H1 (cell line): ENCODE data around the gene HMGCS2. TPM values are rescaled to one million over a fixed set of nuclear protein-coding genes. Genes with fewer than 3 reads are reported as not detected.

Experiments
- CTCF ChIA-PET: fragments of 300-600 bp; sonication (Branson Sonifier 250); formaldehyde crosslinking; loops from one replicate; lab custom pipeline; 2021; ENCODE audit not compliant: partially characterized antibody; lab: Charles Lee
- POLR2A ChIA-PET: fragments of 300-600 bp; sonication (Branson Sonifier 250); formaldehyde crosslinking; loops from one replicate; lab custom pipeline; 2021; ENCODE audit warnings: inconsistent platforms; ENCODE audit not compliant: partially characterized antibody; lab: Charles Lee
- DNase-seq, 2 experiments: peaks; one replicate each; pipeline versions ENCODE4 v3.0.0 to v3.0.0-alpha.2; 2010 to 2022; ENCODE audit warnings: low spot score in 2 of 2, low read depth in 1 of 2, mixed read lengths in 1 of 2
- FAIRE-seq: peaks from 2 replicates; lab custom pipeline; 2011; peaks lifted over from hg19 to GRCh38; lab: Jason Lieb, UNC
- H2AFZ ChIP-seq: 2 replicates; pipeline ENCODE4 v1.8.1; 2012; ENCODE audit warnings: low read length, inconsistent platforms
- H2AK5ac ChIP-seq: 2 replicates; pipeline ENCODE4 v1.6.1; 2013; ENCODE audit warnings: low read depth, low read length
- H2BK120ac ChIP-seq: replicated peaks from 2 replicates; pipeline ENCODE3; 2013; ENCODE audit warnings: low read depth, low read length, inconsistent platforms
- H2BK12ac ChIP-seq: 2 replicates; pipeline ENCODE4 v1.6.1; 2013; ENCODE audit warnings: low read depth, low read length
- H2BK15ac ChIP-seq: 2 replicates; pipeline ENCODE4 v1.6.1; 2013; ENCODE audit warnings: low read length
- H2BK20ac ChIP-seq: 2 replicates; pipeline ENCODE4 v1.6.1; 2013; ENCODE audit warnings: low read length
- H2BK5ac ChIP-seq: 2 replicates; pipeline ENCODE4 v1.6.1; 2013; ENCODE audit warnings: low read depth, low read length
- H3K14ac ChIP-seq: 2 replicates; pipeline ENCODE4 v1.6.1; 2013; ENCODE audit warnings: inconsistent platforms; ENCODE audit not compliant: insufficient read length
- H3K18ac ChIP-seq: 2 replicates; pipeline ENCODE4 v1.6.1; 2013; ENCODE audit warnings: low read length; ENCODE audit errors: extremely low read depth
- H3K23ac ChIP-seq: 2 replicates; pipeline ENCODE4 v1.6.1; 2013; ENCODE audit warnings: inconsistent platforms; ENCODE audit not compliant: insufficient read length
- H3K23me2 ChIP-seq: 2 replicates; pipeline ENCODE4 v1.6.1; 2013; ENCODE audit warnings: low read depth, low read length
- H3K27ac ChIP-seq: 2 replicates; pipeline ENCODE4 v1.6.1; 2011; ENCODE audit warnings: low read depth, low read length, inconsistent platforms
- H3K27me3 ChIP-seq, 4 experiments: replicated peaks in 1 of 4; 1 replicate in 1 of 4; 2 replicates in 3 of 4; pipeline versions ENCODE4 v1.6.1 to v1.8.1; 2011 to 2013; ENCODE audit warnings: low read length in 3 of 4, mild to moderate bottlenecking in 3 of 4, inconsistent platforms in 2 of 4, mixed read lengths in 2 of 4, moderate library complexity in 1 of 4; ENCODE audit not compliant: control insufficient read depth in 3 of 4, insufficient read depth in 3 of 4; ENCODE audit errors: extremely low read depth in 1 of 4
- H3K36me3 ChIP-seq, 4 experiments: 2 replicates each; pipeline versions ENCODE4 v1.6.1 to v1.8.1; 2011 to 2013; ENCODE audit warnings: mild to moderate bottlenecking in 4 of 4, low read length in 3 of 4, moderate library complexity in 2 of 4, control low read depth in 1 of 4, inconsistent platforms in 1 of 4; ENCODE audit not compliant: insufficient read depth in 4 of 4, control insufficient read depth in 2 of 4
- H3K4ac ChIP-seq: replicated peaks from 2 replicates; pipeline ENCODE3; 2013; ENCODE audit warnings: low read length, low read depth, mixed read lengths, inconsistent platforms; ENCODE audit not compliant: insufficient read length
- H3K4me1 ChIP-seq, 4 experiments: replicated peaks in 1 of 4; 1 replicate in 1 of 4; 2 replicates in 3 of 4; pipeline versions ENCODE4 v1.6.1 to v1.8.1; 2011 to 2013; ENCODE audit warnings: low read length in 3 of 4, inconsistent platforms in 2 of 4, mixed read lengths in 1 of 4; ENCODE audit not compliant: insufficient read depth in 4 of 4, control insufficient read depth in 3 of 4
- H3K4me2 ChIP-seq, 2 experiments: 2 replicates each; pipeline versions ENCODE4 v1.6.1 to v1.8.1; 2011 to 2013; ENCODE audit warnings: low read depth in 2 of 2, low read length in 2 of 2, control low read depth in 1 of 2, inconsistent platforms in 1 of 2, mild to moderate bottlenecking in 1 of 2; ENCODE audit not compliant: insufficient read depth in 1 of 2
- H3K4me3 ChIP-seq, 4 experiments: fragments of 200-600, 300-600 bp in 1 of 4; sonication (generic), shearing (Covaris generic), sonication (Bioruptor Twin) in 1 of 4; 2 replicates each; pipeline versions ENCODE4 v1.5.1 to v1.8.1; 2011 to 2016; ENCODE audit warnings: low read length in 4 of 4, low read depth in 3 of 4, control low read depth in 2 of 4, inconsistent platforms in 2 of 4, mild to moderate bottlenecking in 2 of 4, mixed read lengths in 1 of 4, moderate library complexity in 1 of 4; ENCODE audit not compliant: insufficient read depth in 2 of 4; ENCODE audit errors: extremely low read depth in 1 of 4
- H3K56ac ChIP-seq: replicated peaks from 2 replicates; pipeline ENCODE3; 2013; ENCODE audit warnings: low read depth, mild to moderate bottlenecking, mixed read lengths, low read length, inconsistent platforms; ENCODE audit not compliant: insufficient read length
- H3K79me1 ChIP-seq: 2 replicates; pipeline ENCODE4 v1.6.1; 2013; ENCODE audit warnings: low read depth, low read length, control low read depth
- H3K79me2 ChIP-seq, 2 experiments: 2 replicates each; pipeline versions ENCODE4 v1.6.1 to v1.8.1; 2012 to 2013; ENCODE audit warnings: low read length in 2 of 2, mild to moderate bottlenecking in 2 of 2, inconsistent platforms in 1 of 2; ENCODE audit not compliant: insufficient read depth in 2 of 2, control insufficient read depth in 1 of 2
- H3K9ac ChIP-seq, 4 experiments: replicated peaks in 1 of 4; 1 replicate in 1 of 4; 2 replicates in 3 of 4; pipeline versions ENCODE4 v1.6.1 to v1.8.1; 2011 to 2013; ENCODE audit warnings: low read depth in 3 of 4, low read length in 3 of 4, control low read depth in 2 of 4, mild to moderate bottlenecking in 2 of 4, moderate library complexity in 2 of 4, inconsistent platforms in 1 of 4; ENCODE audit errors: extremely low read depth in 1 of 4
- H3K9me3 ChIP-seq, 2 experiments: 2 replicates each; pipeline versions ENCODE4 v1.6.1 to v1.8.1; 2012 to 2013; ENCODE audit warnings: mild to moderate bottlenecking in 2 of 2, moderate library complexity in 2 of 2, control low read depth in 1 of 2, inconsistent platforms in 1 of 2, low read depth in 1 of 2, low read length in 1 of 2, mixed read lengths in 1 of 2; ENCODE audit not compliant: insufficient read depth in 2 of 2
- H4K20me1 ChIP-seq, 2 experiments: replicated peaks in 1 of 2; 2 replicates each; pipeline versions ENCODE3 to v1.8.1; 2011 to 2013; ENCODE audit warnings: inconsistent platforms in 2 of 2, low read length in 2 of 2, mild to moderate bottlenecking in 1 of 2; ENCODE audit not compliant: insufficient read depth in 2 of 2, control insufficient read depth in 1 of 2
- H4K5ac ChIP-seq: 2 replicates; pipeline ENCODE4 v1.6.1; 2013; ENCODE audit warnings: low read length, low read depth, mixed read lengths, inconsistent platforms; ENCODE audit not compliant: insufficient read length
- H4K8ac ChIP-seq: 2 replicates; pipeline ENCODE4 v1.8.0; 2013; ENCODE audit warnings: mild to moderate bottlenecking, moderate library complexity, low read length, inconsistent platforms; ENCODE audit not compliant: insufficient read depth; ENCODE audit errors: extremely low read depth
- H4K91ac ChIP-seq: replicated peaks from 2 replicates; pipeline ENCODE3; 2013; ENCODE audit warnings: low read length, mixed read lengths, inconsistent platforms; ENCODE audit not compliant: insufficient read length
- ATF3 ChIP-seq: IDR thresholded peaks from 2 replicates; pipeline ENCODE4 v1.6.1; 2011; ENCODE audit warnings: low read depth, mild to moderate bottlenecking, low read length; ENCODE audit not compliant: insufficient read depth
- POLR2AphosphoS5 ChIP-seq: IDR thresholded peaks from 2 replicates; pipeline ENCODE4 v1.6.1; 2011; ENCODE audit warnings: low read depth, low read length
- SIX5 ChIP-seq: IDR thresholded peaks from 2 replicates; pipeline ENCODE4 v1.6.1; 2011; ENCODE audit warnings: mild to moderate bottlenecking, low read depth, low read length
- WGBS, 2 experiments: shearing (Covaris generic) in 1 of 2; methylation state at CpG; one replicate each; pipeline versions ENCODE4 v1.1.6 to v1.1.7; 2013 to 2015; ENCODE audit warnings: low lambda C conversion rate in 2 of 2, mixed read lengths in 2 of 2, inconsistent platforms in 1 of 2, low coverage in 1 of 2, missing lambda C conversion rate in 1 of 2; ENCODE audit not compliant: insufficient replicate concordance in 2 of 2, insufficient coverage in 1 of 2, insufficient read length in 1 of 2; ENCODE audit errors: extremely low coverage in 1 of 2, missing lambda C conversion rate in 1 of 2; 5-methylcytosine and 5-hydroxymethylcytosine counted together
- polyA plus RNA-seq, 7 experiments: library from polyadenylated mRNA; depleted of rRNA in 3 of 7; stranded (reverse) in 5 of 7; unstranded in 2 of 7; fragments of >200 nt in 5 of 7; fragments of 200-250 nt in 2 of 7; gene quantifications; 1 replicate in 5 of 7; 2 replicates in 1 of 7; 4 replicates in 1 of 7; pipeline versions ENCODE4 v1.2.1 to v1.2.3, GENCODE V29; 2011 to 2013; ENCODE audit warnings: missing spikeins in 2 of 7, mixed read lengths in 2 of 7
- total RNA-seq: library from RNA; stranded (reverse); fragmentation: NEBNext Ultra II Directional; extraction: Animal tissue kit (Norgen Biotek cat#: 25700); gene quantifications from 2 replicates; pipeline ENCODE4 v1.2.1, GENCODE V29; 2021

HMGCS2 gene
- total and polyA plus RNA-seq, 2 of the 8 experiments (the other 6 are each of a cell fraction or from before 2014, with no cell fraction given), result not detected

GRCh38 chr1:119738100-119738720 lies 30.5 kb downstream of the HMGCS2 start:
- H3K9me3 ChIP-seq, result no peaks in the 10 kb centered on the region
- no peak overlapping the region for H2BK5ac ChIP-seq
- no peak overlapping the region; the same call in 1 of the 2 replicates for H4K8ac ChIP-seq
- peaks cover 14 to 30% of the 10 kb centered on the region in 2 experiments for H4K20me1 ChIP-seq
- no peak overlapping the region for H3K4me2 ChIP-seq
- no peak overlapping the region for H3K23ac ChIP-seq
- H3K36me3 ChIP-seq, result peaks cover 55 to 100% (median 90%) of the 10 kb centered on the region in 4 experiments
- no peaks in the 10 kb centered on the region for H3K79me2 ChIP-seq
- ChIA-PET CTCF (interaction anchor here (0.6 to 2.1 kb wide), 4 partner anchors 8 to 32 kb away, joined by 3 to 8 read pairs (median 6); no protein-coding TSS in a partner anchor), POLR2A (interaction anchor here (1.1 to 30.7 kb wide), 6 partner anchors 2 to 113 kb away, joined by 3 to 425 read pairs (median 183); partner anchors contain the start of genes PHGDH and ZNF697)
- no peak overlapping the region for H2AK5ac ChIP-seq
- WGBS, 2 experiments, result 93% methylated on average over 7 of the region's 7 CpGs; no CpG with 5 or more reads in 1 of the 2 experiments
- no peak overlapping the region for H2BK120ac ChIP-seq
- H3K27ac ChIP-seq, result no peak overlapping the region
- no peak overlapping the region for H2BK15ac ChIP-seq
- H3K4me3 ChIP-seq, result no peak overlapping the region
- H3K9ac ChIP-seq, result 0 out of 7 replicates have a peak overlapping the region, but pooled peaks of 1 of the 4 experiments have one; percentile 32
- no peaks in the 10 kb centered on the region; a peak in 1 of 7 replicates for H3K4me1 ChIP-seq
- H3K79me1 ChIP-seq, result peaks cover 4% of the 10 kb centered on the region; the same call in 1 of the 2 replicates
- no peak overlapping the region for H2BK20ac ChIP-seq
- FAIRE-seq (no peak), DNase-seq (no peak)
- no peak overlapping the region for H4K91ac ChIP-seq
- no peak overlapping the region for H4K5ac ChIP-seq
- 0 out of 2 replicates have a peak, but pooled peaks cover 1% of the 10 kb centered on the region for H3K23me2 ChIP-seq
- H3K4ac ChIP-seq, result no peak overlapping the region
- no peak overlapping the region for H3K56ac ChIP-seq
- no peak overlapping the region for H2BK12ac ChIP-seq
- no peak for TF ChIP-seq ATF3
- TF ChIP-seq SIX5, result no peak
- TF ChIP-seq POLR2AphosphoS5, result peak; percentile 55; the same call in 1 of the 2 replicates
- no peak overlapping the region for H3K18ac ChIP-seq
- H3K14ac ChIP-seq, result no peak overlapping the region
- no peaks in the 10 kb centered on the region for H3K27me3 ChIP-seq
- H2AFZ ChIP-seq, result no peak overlapping the region
